Adipocyte (in vitro differentiated cells): ENCODE data around the gene ADAD1.
A peak's percentile ranks its signal among the peaks of the same experiment; 100 is the strongest.

ENCODE experiments used
- DNase-seq: peaks from one replicate; pipeline ENCODE4 v3.0.0-alpha.2; 2015; ENCODE audit warnings: low read depth
- H3K27me3 ChIP-seq: replicated peaks from 2 replicates; pipeline ENCODE4 v1.7.0; 2013; ENCODE audit warnings: mild to moderate bottlenecking, low read length, moderate library complexity; ENCODE audit not compliant: control insufficient read depth, insufficient read depth
- H3K36me3 ChIP-seq: 2 replicates; pipeline ENCODE4 v1.7.0; 2013; ENCODE audit warnings: low read length, mild to moderate bottlenecking, moderate library complexity; ENCODE audit not compliant: control insufficient read depth, insufficient read depth, severe bottlenecking
- H3K4me1 ChIP-seq: 2 replicates; pipeline ENCODE4 v1.7.0; 2013; ENCODE audit warnings: mild to moderate bottlenecking, low read length, moderate library complexity; ENCODE audit not compliant: control insufficient read depth, insufficient read depth
- H3K4me3 ChIP-seq: 2 replicates; pipeline ENCODE4 v1.7.0; 2013; ENCODE audit warnings: mild to moderate bottlenecking, low read length, moderate library complexity
- H3K9ac ChIP-seq: 2 replicates; pipeline ENCODE4 v1.7.0; 2013; ENCODE audit warnings: mild to moderate bottlenecking, low read length, moderate library complexity
- H3K9me3 ChIP-seq: 2 replicates; pipeline ENCODE4 v1.7.0; 2013; ENCODE audit warnings: mild to moderate bottlenecking, low read length, moderate library complexity; ENCODE audit not compliant: control insufficient read depth

Gene ADAD1

DNA sequence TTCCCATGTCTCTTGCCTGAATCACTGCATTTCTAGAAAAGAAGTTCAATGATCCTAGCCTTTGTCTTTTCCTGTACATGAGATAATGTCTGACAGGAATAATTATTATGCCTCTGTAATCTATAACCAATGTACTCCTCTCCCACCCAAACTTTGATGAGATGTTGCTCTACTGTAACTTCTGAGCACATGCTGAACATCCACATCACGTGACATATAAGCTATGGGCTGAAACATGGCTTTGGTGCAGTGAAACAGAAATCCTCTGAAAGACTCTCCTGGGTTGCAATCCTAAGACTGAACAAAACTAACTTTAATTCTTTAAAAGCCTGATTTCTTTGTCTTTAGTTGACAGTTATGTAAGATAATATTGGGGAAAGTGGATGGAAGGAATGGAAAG lies 1.5 kb upstream of the ADAD1 start:
- DNase-seq: no peak
- Histone ChIP-seq H3K36me3 (no peaks in the 10 kb centered on the region), H3K9ac (no peak overlapping the region), H3K27me3 (no peaks in the 10 kb centered on the region), H3K4me3 (no peak overlapping the region), H3K4me1 (peaks cover 3% of the 10 kb centered on the region), H3K9me3 (no peaks in the 10 kb centered on the region)

DNA sequence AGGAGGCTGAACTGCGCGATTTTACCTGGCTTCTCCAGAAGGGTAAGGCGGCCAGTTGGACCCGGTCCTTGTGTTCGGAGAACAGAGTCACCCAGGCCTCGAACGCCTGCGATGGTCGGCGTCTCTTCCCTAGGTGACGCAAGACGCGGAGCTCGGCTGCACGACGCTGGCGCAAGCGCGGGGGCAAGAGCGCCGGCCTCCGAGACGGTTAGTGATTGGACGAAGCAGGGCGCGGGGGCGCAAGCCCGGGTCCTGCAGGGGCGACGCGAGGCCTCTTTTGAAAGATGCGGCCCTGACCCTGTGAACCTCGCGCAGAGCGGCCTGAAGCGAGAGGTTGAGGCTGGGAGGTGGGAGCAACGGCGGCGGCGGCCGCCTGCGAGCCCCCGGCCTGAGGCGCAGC lies 428 bp downstream of the ADAD1 start:
- Histone ChIP-seq H3K9me3 (no peaks in the 10 kb centered on the region), H3K4me3 (no peak overlapping the region), H3K36me3 (no peaks in the 10 kb centered on the region), H3K4me1 (peaks cover 3% of the 10 kb centered on the region), H3K27me3 (no peaks in the 10 kb centered on the region), H3K9ac (no peak overlapping the region)
- DNase-seq: no peak

DNA sequence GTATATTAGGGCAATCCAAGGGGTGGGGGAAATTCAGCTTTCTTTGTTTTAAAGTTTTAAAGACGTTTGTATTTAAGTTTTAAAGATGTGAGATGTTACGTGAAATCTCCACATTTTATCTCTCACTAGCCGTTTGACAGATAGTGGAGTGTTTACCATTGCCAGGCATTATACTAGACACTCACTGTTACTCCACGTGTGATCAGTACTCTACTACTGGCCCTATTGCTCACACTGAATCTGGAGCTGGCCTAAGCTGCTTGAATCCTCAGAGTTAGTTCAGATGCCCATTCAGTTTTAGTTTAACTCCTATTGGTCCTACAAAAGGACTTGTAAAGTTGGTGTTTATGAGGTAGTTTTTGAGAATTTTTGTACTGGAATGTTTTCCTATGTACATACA lies 4.5 kb downstream of the ADAD1 start:
- Histone ChIP-seq H3K4me1 (peaks cover 3% of the 10 kb centered on the region), H3K9me3 (peaks cover 6% of the 10 kb centered on the region), H3K4me3 (no peak overlapping the region), H3K36me3 (no peaks in the 10 kb centered on the region), H3K27me3 (no peaks in the 10 kb centered on the region), H3K9ac (no peak overlapping the region)
- DNase-seq: no peak

DNA sequence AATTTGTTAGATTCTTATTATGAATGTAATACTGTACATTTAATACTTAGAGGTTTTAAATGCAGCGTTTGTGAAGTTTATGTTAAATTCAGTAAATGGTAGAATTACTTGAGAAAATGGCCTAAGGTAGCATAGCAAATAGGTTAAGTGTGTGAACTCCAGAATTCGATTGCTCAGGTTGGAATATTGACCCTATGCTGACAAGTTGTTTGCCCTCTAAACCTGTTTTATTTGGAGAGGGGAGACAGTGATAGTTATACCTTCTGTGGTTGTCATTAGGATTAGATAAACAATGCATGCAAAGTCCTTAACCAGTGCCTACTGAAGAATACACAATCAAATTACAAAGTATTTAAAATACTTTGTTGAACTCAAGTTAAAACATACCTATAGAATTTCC lies 5.4 kb downstream of the ADAD1 start:
- peaks cover 13% of the 10 kb centered on the region for H3K9me3 ChIP-seq
- no peaks in the 10 kb centered on the region for H3K36me3 ChIP-seq
- no peak overlapping the region for H3K9ac ChIP-seq
- H3K4me3 ChIP-seq: no peak overlapping the region
- no peak for DNase-seq
- H3K27me3 ChIP-seq: no peaks in the 10 kb centered on the region
- peaks cover 3% of the 10 kb centered on the region for H3K4me1 ChIP-seq

- no peak for DNase-seq
- no peaks in the 10 kb centered on the region for H3K36me3 ChIP-seq
- H3K27me3 ChIP-seq: no peaks in the 10 kb centered on the region
- no peak overlapping the region for H3K4me3 ChIP-seq
- H3K4me1 ChIP-seq: no peaks in the 10 kb centered on the region
- H3K9me3 ChIP-seq: peaks cover 7% of the 10 kb centered on the region
- no peak overlapping the region for H3K9ac ChIP-seq
Measured at GRCh38 chr4:122393276-122393675, 14.5 kb downstream of the ADAD1 start.

GRCh38 chr4:122403861-122404260 lies 25.1 kb downstream of the ADAD1 start:
- H3K9me3 ChIP-seq: no peaks in the 10 kb centered on the region

GRCh38 chr4:122412547-122412946 lies 33.7 kb downstream of the ADAD1 start:
- Histone ChIP-seq H3K9me3 (no peaks in the 10 kb centered on the region), H3K4me3 (no peak overlapping the region), H3K4me1 (no peaks in the 10 kb centered on the region), H3K27me3 (no peaks in the 10 kb centered on the region), H3K36me3 (no peaks in the 10 kb centered on the region), H3K9ac (no peak overlapping the region)
- DNase-seq: no peak

More at GRCh38 chr4:122403861-122404260, 25.1 kb downstream of the ADAD1 start:
- Histone ChIP-seq H3K4me3 (no peak overlapping the region), H3K27me3 (peaks cover 10% of the 10 kb centered on the region), H3K4me1 (no peaks in the 10 kb centered on the region), H3K9ac (no peak overlapping the region), H3K36me3 (no peaks in the 10 kb centered on the region)
- no peak for DNase-seq

GRCh38 chr4:122423246-122423645 lies 44.4 kb downstream of the ADAD1 start:
- H3K9ac ChIP-seq: no peak overlapping the region
- H3K9me3 ChIP-seq: peaks cover 6% of the 10 kb centered on the region
- peaks cover 9% of the 10 kb centered on the region for H3K4me1 ChIP-seq
- DNase-seq: peak; percentile 23
- no peak overlapping the region for H3K4me3 ChIP-seq
- no peaks in the 10 kb centered on the region for H3K27me3 ChIP-seq
- H3K36me3 ChIP-seq: no peaks in the 10 kb centered on the region

- Histone ChIP-seq H3K9me3 (no peaks in the 10 kb centered on the region), H3K36me3 (no peaks in the 10 kb centered on the region), H3K27me3 (no peaks in the 10 kb centered on the region), H3K4me3 (no peak overlapping the region), H3K9ac (no peak overlapping the region), H3K4me1 (no peaks in the 10 kb centered on the region)
- no peak for DNase-seq
Measured at GRCh38 chr4:122431351-122431750, 52.5 kb downstream of the ADAD1 start.

DNA sequence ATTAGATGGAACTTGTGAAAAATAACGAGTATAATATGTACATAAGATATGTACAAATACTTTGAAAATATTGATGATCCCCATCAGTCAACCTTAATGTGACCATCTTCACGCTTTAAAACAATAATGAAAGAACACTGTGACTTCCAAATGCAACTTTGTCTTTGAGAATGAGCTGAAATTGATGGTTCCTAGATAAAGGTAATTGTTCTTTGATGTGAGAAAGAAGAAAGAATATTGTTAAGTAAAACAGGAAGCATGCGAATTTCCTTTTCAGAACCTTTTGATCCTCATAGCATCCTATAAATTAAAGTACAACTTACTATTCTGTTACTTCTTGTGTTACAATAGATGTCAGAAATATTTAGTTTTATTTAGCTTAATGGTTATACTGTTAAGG lies 55.5 kb downstream of the ADAD1 start:
- DNase-seq: no peak
- Histone ChIP-seq H3K27me3 (no peaks in the 10 kb centered on the region), H3K36me3 (no peaks in the 10 kb centered on the region), H3K4me1 (no peaks in the 10 kb centered on the region), H3K9ac (no peak overlapping the region), H3K4me3 (no peak overlapping the region), H3K9me3 (no peaks in the 10 kb centered on the region)

GRCh38 chr4:122450847-122451246 lies 72.0 kb downstream of the ADAD1 start:
- Histone ChIP-seq H3K4me1 (no peaks in the 10 kb centered on the region), H3K36me3 (no peaks in the 10 kb centered on the region), H3K9ac (no peak overlapping the region), H3K9me3 (no peaks in the 10 kb centered on the region), H3K27me3 (peaks cover 3% of the 10 kb centered on the region), H3K4me3 (no peak overlapping the region)
- DNase-seq: peak; percentile 42

- peaks cover 3% of the 10 kb centered on the region for H3K27me3 ChIP-seq
- H3K4me1 ChIP-seq: no peaks in the 10 kb centered on the region
- H3K4me3 ChIP-seq: no peak overlapping the region
- no peak overlapping the region for H3K9ac ChIP-seq
- no peaks in the 10 kb centered on the region for H3K36me3 ChIP-seq
- H3K9me3 ChIP-seq: no peaks in the 10 kb centered on the region
- no peak for DNase-seq
Measured at GRCh38 chr4:122453384-122453995, 74.7 kb downstream of the ADAD1 start.
